T-cell (primary cell): ENCODE measurements around the gene ZCWPW1. TPM values are rescaled to one million over a fixed set of nuclear protein-coding genes. Genes with fewer than 3 reads are reported as not detected.
"Not testable (repeated sequence)": the region's sequence is repeated elsewhere in the genome, so short reads cannot be mapped to it uniquely, and the experiment has no call there.

ENCODE experiments used
- ATAC-seq, 4 experiments: fragments of 200-7000 bp in 3 of 4; fragments of 150-1000 bp in 1 of 4; cut with Tn5 transposase; replicated peaks in 1 of 4; 1 replicate in 3 of 4; 2 replicates in 1 of 4; pipeline ENCODE4 v1.10.0; 2021; ENCODE audit warnings: moderate library complexity in 3 of 4, mild to moderate bottlenecking in 2 of 4, moderate number of reproducible peaks in 1 of 4
- CTCF ChIA-PET, 2 donors: fragments of 300-600 bp; sonication (Branson Sonifier 250); formaldehyde crosslinking; loops; one replicate each; lab custom pipeline; 2022; ENCODE audit warnings: antibody characterized with exemption in 2 of 2; lab: Charles Lee
- POLR2A ChIA-PET, 2 donors: fragments of 300-600 bp; sonication (Branson Sonifier 250); formaldehyde crosslinking; loops; one replicate each; lab custom pipeline; 2022; ENCODE audit warnings: antibody characterized with exemption in 2 of 2; lab: Charles Lee
- DNase-seq, 35 experiments: peaks; one replicate each; pipeline versions ENCODE4 v3.0.0 to v3.0.0-alpha.2; 2013 to 2023
- H3K27ac ChIP-seq: one replicate; pipeline ENCODE4 v1.5.1; 2013; ENCODE audit warnings: low read length
- H3K27me3 ChIP-seq, 2 experiments: replicated peaks in 1 of 2; 1 replicate in 1 of 2; 2 replicates in 1 of 2; pipeline versions ENCODE4 v1.6.1 to v1.7.0; 2013; ENCODE audit warnings: low read length in 1 of 2, mixed read lengths in 1 of 2; ENCODE audit not compliant: control insufficient read depth in 2 of 2, insufficient read depth in 2 of 2; ENCODE audit errors: extremely low read depth in 1 of 2
- H3K36me3 ChIP-seq, 2 donors: 1 replicate in 1 of 2; 2 replicates in 1 of 2; pipeline versions ENCODE4 v1.6.1 to v1.7.0; 2013; ENCODE audit warnings: low read length in 1 of 2; ENCODE audit not compliant: control insufficient read depth in 2 of 2, insufficient read depth in 1 of 2; ENCODE audit errors: extremely low read depth in 1 of 2
- H3K4me1 ChIP-seq, 2 experiments: 1 replicate in 1 of 2; 2 replicates in 1 of 2; pipeline versions ENCODE4 v1.6.1 to v1.7.0; 2013; ENCODE audit warnings: low read length in 2 of 2, mixed read lengths in 1 of 2; ENCODE audit not compliant: insufficient read depth in 2 of 2, control insufficient read depth in 1 of 2; ENCODE audit errors: extremely low read depth in 1 of 2
- H3K4me3 ChIP-seq, 2 donors: 1 replicate in 1 of 2; 2 replicates in 1 of 2; pipeline versions ENCODE4 v1.5.1 to v1.7.0; 2013; ENCODE audit warnings: mild to moderate bottlenecking in 2 of 2, low read length in 1 of 2, moderate library complexity in 1 of 2; ENCODE audit not compliant: control insufficient read depth in 1 of 2; ENCODE audit errors: extremely low read depth in 1 of 2
- H3K9me3 ChIP-seq: 2 replicates; pipeline ENCODE4 v1.7.0; 2013
- H3K27ac Mint-ChIP-seq, 2 donors: one replicate each; pipeline ENCODE4 v1.8.0; 2020 to 2021; ENCODE audit warnings: mild to moderate bottlenecking in 2 of 2, mixed read lengths in 2 of 2
- H3K27me3 Mint-ChIP-seq, 2 donors: one replicate each; pipeline ENCODE4 v1.8.0; 2021 to 2022; ENCODE audit warnings: mixed read lengths in 2 of 2
- H3K36me3 Mint-ChIP-seq: one replicate; pipeline ENCODE4 v1.8.0; 2021; ENCODE audit warnings: mixed read lengths
- H3K4me1 Mint-ChIP-seq, 3 donors: one replicate each; pipeline ENCODE4 v1.8.0; 2020 to 2022; ENCODE audit warnings: mixed read lengths in 3 of 3, mild to moderate bottlenecking in 1 of 3
- H3K4me3 Mint-ChIP-seq, 3 donors: one replicate each; pipeline ENCODE4 v1.8.0; 2020 to 2022; ENCODE audit warnings: mild to moderate bottlenecking in 3 of 3, mixed read lengths in 3 of 3, moderate library complexity in 3 of 3
- H3K9me3 Mint-ChIP-seq, 3 donors: one replicate each; pipeline ENCODE4 v1.8.0; 2020 to 2022; ENCODE audit warnings: mixed read lengths in 3 of 3
- WGBS: methylation state at CpG from one replicate; pipeline ENCODE4 v1.1.5; 2013; ENCODE audit warnings: missing lambda C conversion rate; ENCODE audit not compliant: insufficient coverage; 5-methylcytosine and 5-hydroxymethylcytosine counted together
- total RNA-seq, 35 experiments: library from RNA in 6 of 35; stranded (reverse) in 6 of 35; fragments of 120-200 nt in 1 of 35; gene quantifications; one replicate each; pipeline versions ENCODE4 v1.2.1 to v1.2.4 and lab custom pipeline; 2013 to 2026

Gene ZCWPW1
- total RNA-seq, 5 donors from 2014 or later (not counting 1 experiment from before 2014, with no cell fraction given), result 6.9 to 13.9 (median 12.0) TPM

- CTCF ChIA-PET, result no interaction called here
- Mint-ChIP-seq H3K36me3 (no peaks in the 10 kb centered on the region), H3K4me3 (no peak overlapping the region), H3K27me3 (no peaks in the 10 kb centered on the region), H3K27ac (no peak overlapping the region), H3K9me3 (no peaks in the 10 kb centered on the region), H3K4me1 (peaks cover 7 to 25% (median 11%) of the 10 kb centered on the region in 3 donors)
- H3K4me1 ChIP-seq, result peaks cover 2 to 22% of the 10 kb centered on the region in 2 experiments
- ATAC-seq, result no peak
- no peaks in the 10 kb centered on the region for H3K36me3 ChIP-seq
- H3K27me3 ChIP-seq, result peaks cover 0 to 3% of the 10 kb centered on the region in 2 experiments
- POLR2A ChIA-PET, result no interaction called here
- H3K9me3 ChIP-seq, result no peaks in the 10 kb centered on the region
- H3K27ac ChIP-seq, result no peak overlapping the region
- 67% methylated on average over 1 of the region's 2 CpGs for WGBS
- H3K4me3 ChIP-seq, result no peak overlapping the region
- no peak for DNase-seq
Observed at GRCh38 chr7:100446040-100446439, 17.5 kb upstream of the ZCWPW1 start.

- CTCF ChIA-PET, result no interaction called here
- Histone ChIP-seq H3K9me3 (no peaks in the 10 kb centered on the region), H3K36me3 (no peaks in the 10 kb centered on the region), H3K4me3 (no peak overlapping the region), H3K27me3 (no peaks in the 10 kb centered on the region), H3K27ac (no peak overlapping the region), H3K4me1 (peaks cover 2 to 12% of the 10 kb centered on the region in 2 experiments)
- Mint-ChIP-seq H3K27me3 (no peaks in the 10 kb centered on the region), H3K4me3 (no peak overlapping the region), H3K4me1 (peaks cover 7 to 18% (median 7%) of the 10 kb centered on the region in 3 donors), H3K36me3 (no peaks in the 10 kb centered on the region), H3K27ac (peak overlapping the region; percentile 64 to 65), H3K9me3 (no peaks in the 10 kb centered on the region)
- POLR2A ChIA-PET, result interaction anchor here in 1 of 2 donors (0.6 kb wide), 1 partner anchor 261 kb away, joined by 3 read pairs; no protein-coding TSS in a partner anchor
- ATAC-seq (peak; percentile 15 to 49 (median 44)), DNase-seq (no peak)
- WGBS, result 55% methylated on average over 12 of the region's 14 CpGs
Observed at GRCh38 chr7:100444311-100445278, 16.1 kb upstream of the ZCWPW1 start.

- DNase-seq (no peak), ATAC-seq (no peak)
- H3K4me1 Mint-ChIP-seq, result peaks cover 7 to 15% (median 7%) of the 10 kb centered on the region in 3 donors
- no peaks in the 10 kb centered on the region for H3K9me3 Mint-ChIP-seq
- peak overlapping the region in 1 of 2 donors; percentile 34 for H3K27ac Mint-ChIP-seq
- Histone ChIP-seq H3K36me3 (no peaks in the 10 kb centered on the region), H3K4me1 (peaks cover 2 to 12% of the 10 kb centered on the region in 2 experiments), H3K9me3 (no peaks in the 10 kb centered on the region), H3K27ac (no peak overlapping the region), H3K4me3 (no peak overlapping the region), H3K27me3 (no peaks in the 10 kb centered on the region)
- ChIA-PET CTCF (interaction anchor here in 1 of 2 donors (0.7 kb wide), 1 partner anchor 12 kb away, joined by 3 read pairs; no protein-coding TSS in a partner anchor), POLR2A (interaction anchor here in 1 of 2 donors (0.6 kb wide), 1 partner anchor 35 kb away, joined by 6 read pairs; no protein-coding TSS in a partner anchor)
- H3K27me3 Mint-ChIP-seq, result no peaks in the 10 kb centered on the region
- H3K4me3 Mint-ChIP-seq, result no peak overlapping the region
- WGBS, result 98% methylated on average over 8 of the region's 9 CpGs
- no peaks in the 10 kb centered on the region for H3K36me3 Mint-ChIP-seq
Observed at GRCh38 chr7:100443096-100443840, 14.8 kb upstream of the ZCWPW1 start.

GRCh38 chr7:100441641-100442535, 13.4 kb upstream of the ZCWPW1 start:
- H3K27me3 ChIP-seq, result no peaks in the 10 kb centered on the region
- no peaks in the 10 kb centered on the region for H3K9me3 ChIP-seq
- no peaks in the 10 kb centered on the region for H3K9me3 Mint-ChIP-seq
- H3K27ac Mint-ChIP-seq, result no peak overlapping the region
- no peak overlapping the region for H3K4me3 Mint-ChIP-seq
- no peak overlapping the region for H3K4me3 ChIP-seq
- POLR2A ChIA-PET, result interaction anchor here in 1 of 2 donors (0.8 kb wide), 1 partner anchor 14 kb away, joined by 4 read pairs; the partner anchor contains the start of gene ZCWPW1
- no peaks in the 10 kb centered on the region for H3K27me3 Mint-ChIP-seq
- WGBS, result 83% methylated on average over 4 of the region's 11 CpGs
- CTCF ChIA-PET, result interaction anchor here in 1 of 2 donors (0.5 kb wide), 1 partner anchor 256 kb away, joined by 4 read pairs; no protein-coding TSS in a partner anchor
- H3K36me3 Mint-ChIP-seq, result no peaks in the 10 kb centered on the region
- no peak for ATAC-seq
- no peak for DNase-seq
- H3K4me1 ChIP-seq, result peaks cover 2 to 15% of the 10 kb centered on the region in 2 experiments
- H3K36me3 ChIP-seq, result no peaks in the 10 kb centered on the region
- no peak overlapping the region for H3K27ac ChIP-seq
- peaks cover 7 to 15% (median 8%) of the 10 kb centered on the region in 3 donors for H3K4me1 Mint-ChIP-seq

- H3K27ac ChIP-seq, H3K27me3 ChIP-seq, DNase-seq, H3K4me3 Mint-ChIP-seq, H3K27ac Mint-ChIP-seq, H3K27me3 Mint-ChIP-seq, H3K36me3 ChIP-seq, H3K36me3 Mint-ChIP-seq, H3K4me3 ChIP-seq, H3K9me3 Mint-ChIP-seq, ATAC-seq, H3K9me3 ChIP-seq: not testable (repeated sequence)
- ChIA-PET POLR2A (interaction anchor here in 1 of 2 donors (0.7 kb wide), 1 partner anchor 238 kb away, joined by 3 read pairs; no protein-coding TSS in a partner anchor), CTCF (interaction anchor here in 1 of 2 donors (0.7 kb wide), 1 partner anchor 15 kb away, joined by 3 read pairs; no protein-coding TSS in a partner anchor)
- H3K4me1 Mint-ChIP-seq, result peaks cover 13 to 24% (median 14%) of the 10 kb centered on the region in 3 donors
- 92% methylated on average over 6 of the region's 7 CpGs for whole genome bisulfite sequencing
- H3K4me1 ChIP-seq, result peaks cover 8 to 21% of the 10 kb centered on the region in 2 experiments
Observed at GRCh38 chr7:100439244-100439643, 10.7 kb upstream of the ZCWPW1 start.
